Activated T-cell treated with anti-CD3 and anti-CD28 coated beads for 24 hours (primary cell): ENCODE results near the gene FIZ1.
"Not testable (repeated sequence)": the region's sequence is repeated elsewhere in the genome, so short reads cannot be mapped to it uniquely, and the experiment has no call there.

Experiments
- DNase-seq: peaks from one replicate; pipeline ENCODE4 v3.0.0-alpha.2; 2020; ENCODE audit warnings: low read depth

The FIZ1 gene

GRCh38 chr19:55594996-55595545 lies 4.2 kb downstream of the FIZ1 start:
- no peak for DNase-seq

DNA sequence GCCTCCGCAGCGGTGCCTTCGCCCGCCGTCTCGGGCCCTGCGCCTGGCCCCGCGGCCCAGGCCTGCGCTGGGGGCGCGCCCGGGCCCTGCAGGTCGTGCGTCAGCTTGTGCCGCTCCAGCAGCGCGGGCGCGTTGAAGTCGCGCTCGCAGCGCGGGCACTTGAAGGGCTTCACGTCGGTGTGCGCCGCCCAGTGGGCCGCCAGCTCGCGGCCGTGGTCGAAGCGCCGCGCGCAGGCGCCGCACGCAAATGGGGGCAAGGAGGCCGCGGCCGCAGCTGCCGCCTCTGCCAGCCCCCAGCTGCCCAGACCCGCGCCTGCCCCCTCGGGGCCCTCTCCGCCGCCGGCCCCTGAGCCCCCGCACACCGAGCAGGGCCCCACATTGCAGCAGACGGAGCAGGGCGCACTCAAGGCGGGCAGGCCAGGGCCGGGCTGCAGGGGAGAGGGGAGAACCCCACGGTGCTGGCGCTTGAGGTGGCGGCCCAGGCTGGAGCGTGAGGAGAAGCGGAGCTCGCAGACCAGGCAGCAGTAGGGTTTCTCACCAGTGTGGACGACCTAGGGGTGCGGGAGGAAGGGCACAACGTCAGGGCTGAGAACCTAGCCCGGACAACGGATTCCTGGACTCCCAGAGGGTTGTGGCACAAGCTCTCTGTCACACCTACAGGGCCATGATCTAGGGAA lies 6.1 kb downstream of the FIZ1 start:
- no peak for DNase-seq

- no peak for DNase-seq
Measured at GRCh38 chr19:55592391-55593090, 6.8 kb downstream of the FIZ1 start.

DNA sequence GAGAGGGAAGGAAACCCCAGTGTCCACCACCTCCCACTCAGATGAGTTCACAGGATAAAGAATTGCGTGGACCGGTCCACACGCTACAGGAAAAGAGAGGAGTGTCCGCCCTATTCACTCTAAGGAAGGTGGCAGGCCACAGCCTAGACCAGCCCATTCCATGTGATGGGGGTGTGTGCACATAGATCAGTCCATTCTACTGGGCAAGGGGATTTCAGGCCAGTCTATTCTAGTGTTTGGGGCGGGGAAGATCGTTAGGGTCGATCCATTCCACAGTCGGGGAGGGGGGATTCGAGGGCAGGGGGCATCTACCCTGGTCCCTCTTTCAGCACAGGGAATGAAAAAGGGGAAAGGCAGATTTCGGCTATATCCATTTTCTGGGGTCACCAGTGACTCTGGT lies 7.8 kb downstream of the FIZ1 start:
- no peak for DNase-seq

DNA sequence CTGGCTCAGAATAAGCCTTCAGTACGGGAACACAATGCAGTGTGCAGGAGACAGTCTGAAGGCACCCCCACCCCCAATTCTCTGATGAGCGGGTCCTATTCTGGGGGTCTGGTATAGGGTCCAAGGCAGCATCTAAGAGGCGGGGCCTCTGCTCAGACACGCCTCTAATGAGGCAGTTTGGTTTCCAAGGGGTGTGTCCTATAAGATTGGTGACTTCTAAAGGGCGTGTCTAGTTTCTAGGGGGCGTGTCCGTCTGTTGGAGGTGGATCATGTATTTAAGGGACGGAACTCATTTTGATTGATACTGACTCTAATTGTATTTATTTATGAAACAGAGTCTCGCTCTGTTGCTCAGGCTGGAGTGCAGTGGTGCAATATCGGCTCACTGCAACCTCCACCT lies 8.7 kb downstream of the FIZ1 start:
- no peak for DNase-seq

GRCh38 chr19:55590109-55590508 lies 9.2 kb downstream of the FIZ1 start:
- no peak for DNase-seq

- no peak for DNase-seq
Measured at GRCh38 chr19:55588738-55589137, 10.6 kb downstream of the FIZ1 start.

DNA sequence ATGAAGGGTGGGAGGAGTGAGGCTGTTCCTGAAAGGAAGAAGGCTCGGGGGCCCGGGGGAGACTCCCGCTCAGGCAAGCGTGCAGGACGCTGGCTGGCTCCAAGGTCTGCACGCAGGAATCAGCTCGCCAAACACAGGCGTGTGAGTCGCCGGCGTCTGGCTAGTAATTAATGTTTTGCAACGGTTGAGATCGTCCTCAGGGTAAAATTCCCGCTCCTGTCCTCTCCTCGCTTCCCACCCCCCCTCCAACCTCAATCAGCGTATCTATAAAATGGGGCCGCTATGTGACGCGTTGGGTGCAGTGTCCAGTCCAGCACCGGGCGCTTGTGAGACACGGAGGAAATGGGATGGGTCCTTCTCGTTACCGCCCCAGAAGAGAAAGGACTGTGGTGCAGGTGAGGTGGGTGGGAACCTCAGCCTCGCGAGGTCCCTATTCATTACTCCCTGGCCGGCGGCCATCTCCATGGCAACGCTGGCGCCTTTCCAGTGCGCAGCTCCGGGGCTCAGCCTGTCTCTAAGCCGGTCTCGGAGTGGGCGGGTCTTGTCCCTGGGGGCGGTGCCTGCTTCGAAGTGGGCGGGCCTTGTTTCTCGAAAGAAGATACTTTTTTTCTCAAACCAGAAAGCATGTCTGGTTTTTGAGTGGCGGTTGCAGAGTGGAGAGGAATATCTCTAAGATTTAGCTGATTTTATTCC lies 12.2 kb downstream of the FIZ1 start:
- peak; percentile 93 for DNase-seq

DNA sequence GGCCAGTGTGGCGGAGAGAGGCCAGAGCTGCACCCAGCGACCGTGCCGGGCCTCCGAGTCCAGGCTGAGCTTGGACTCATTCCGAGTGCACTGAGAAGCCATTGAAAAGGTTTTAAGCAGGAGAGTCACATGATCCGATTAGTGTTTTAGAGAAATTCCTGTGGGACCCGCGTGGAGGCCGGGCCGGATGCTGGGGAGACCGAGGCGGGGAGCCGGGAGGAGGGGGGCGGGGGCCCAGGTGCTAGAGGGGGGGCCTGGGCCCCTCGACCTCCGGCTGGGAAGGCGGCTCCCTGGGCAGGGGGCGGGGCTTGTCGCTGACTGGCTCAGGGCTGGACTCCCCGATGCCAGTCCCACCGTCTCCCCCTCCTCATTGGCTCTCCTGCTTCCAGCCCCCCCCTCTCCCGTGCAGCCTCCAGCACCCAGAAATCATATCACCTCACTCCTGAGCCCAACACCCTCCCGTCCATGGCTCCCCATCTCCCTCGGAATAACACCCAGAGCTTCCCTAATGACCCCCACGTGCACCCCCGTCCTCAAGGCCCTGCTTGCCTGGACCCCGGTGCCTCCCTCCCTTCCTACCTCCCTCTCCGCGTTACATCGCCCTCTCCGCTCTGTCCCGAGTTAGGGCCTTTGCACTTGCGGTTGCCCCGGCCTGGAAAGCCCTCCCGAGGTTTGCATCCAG lies 13.5 kb downstream of the FIZ1 start:
- peak; percentile 56 for DNase-seq

DNA sequence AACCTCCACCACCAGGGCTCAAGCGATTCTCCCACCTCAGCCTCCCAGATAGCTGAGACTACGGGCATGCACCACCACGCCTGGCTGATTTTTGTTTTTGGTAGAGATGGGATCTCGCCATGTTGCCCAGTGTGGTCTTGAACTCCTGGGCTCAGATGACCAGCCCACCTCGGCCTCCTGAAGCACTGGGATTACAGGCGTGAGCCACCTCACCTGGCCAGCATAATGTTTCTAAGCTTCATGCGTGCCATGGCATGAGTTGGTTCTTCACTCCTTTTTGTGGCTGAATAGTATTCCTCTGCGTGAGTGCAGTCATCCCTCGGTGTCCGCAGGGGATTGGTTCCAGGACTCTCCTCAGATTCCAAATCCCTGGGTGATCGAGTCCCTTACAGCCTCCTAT lies 14.4 kb downstream of the FIZ1 start:
- no peak for DNase-seq

GRCh38 chr19:55583897-55584296 lies 15.4 kb downstream of the FIZ1 start:
- not testable (repeated sequence) for DNase-seq

- not testable (repeated sequence) for DNase-seq
Measured at GRCh38 chr19:55582284-55582683, 17.0 kb downstream of the FIZ1 start.

DNA sequence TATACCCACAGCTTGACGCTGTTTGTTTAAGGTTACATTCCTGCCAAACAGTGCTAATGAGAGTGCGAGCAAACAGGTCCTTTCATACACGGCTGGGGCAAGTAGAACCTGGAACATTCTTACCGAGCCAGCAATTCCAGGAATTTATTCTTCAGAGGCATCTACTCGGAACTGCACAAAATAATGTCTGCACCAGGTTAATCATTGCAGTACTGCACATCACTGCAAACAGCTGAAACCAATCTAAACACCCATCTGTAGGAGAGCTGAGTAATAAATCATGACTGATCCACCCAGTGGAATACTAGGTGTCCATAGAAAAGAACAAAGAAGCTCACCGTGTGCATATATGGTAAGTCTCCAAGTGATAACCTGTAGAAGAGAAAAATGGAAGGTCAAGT lies 17.5 kb downstream of the FIZ1 start:
- no peak for DNase-seq

DNA sequence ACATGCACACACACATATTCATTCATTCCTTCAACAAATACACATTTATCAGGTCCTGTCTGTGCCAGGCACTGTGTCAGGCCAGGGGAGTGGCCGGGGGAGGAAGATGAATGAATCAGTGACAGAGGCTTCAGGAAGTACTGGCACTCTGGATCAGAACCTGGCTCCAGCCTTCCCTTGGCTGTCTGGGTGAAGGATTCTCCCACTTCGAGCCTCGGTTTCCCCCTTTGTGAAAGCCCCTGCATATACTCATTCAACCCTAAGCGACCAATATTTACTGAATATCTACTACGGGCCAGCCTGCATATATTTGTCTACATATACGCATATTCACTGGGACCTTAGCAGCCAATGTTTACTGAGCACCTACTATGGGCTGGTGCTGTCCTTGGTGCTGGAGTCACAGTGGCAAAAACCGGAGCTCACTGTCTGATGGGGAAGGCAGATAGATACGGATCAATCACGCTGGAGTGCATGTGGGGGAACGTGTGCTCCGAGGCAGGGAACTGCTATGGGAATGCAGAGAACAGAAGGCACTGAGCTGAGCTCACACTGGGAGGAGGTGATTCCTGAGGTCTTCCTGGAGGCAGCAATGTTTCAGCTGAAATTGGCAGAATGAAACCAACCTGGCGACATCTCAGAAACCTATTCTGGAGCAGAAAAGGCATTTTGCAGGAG lies 18.0 kb downstream of the FIZ1 start:
- no peak for DNase-seq

DNA sequence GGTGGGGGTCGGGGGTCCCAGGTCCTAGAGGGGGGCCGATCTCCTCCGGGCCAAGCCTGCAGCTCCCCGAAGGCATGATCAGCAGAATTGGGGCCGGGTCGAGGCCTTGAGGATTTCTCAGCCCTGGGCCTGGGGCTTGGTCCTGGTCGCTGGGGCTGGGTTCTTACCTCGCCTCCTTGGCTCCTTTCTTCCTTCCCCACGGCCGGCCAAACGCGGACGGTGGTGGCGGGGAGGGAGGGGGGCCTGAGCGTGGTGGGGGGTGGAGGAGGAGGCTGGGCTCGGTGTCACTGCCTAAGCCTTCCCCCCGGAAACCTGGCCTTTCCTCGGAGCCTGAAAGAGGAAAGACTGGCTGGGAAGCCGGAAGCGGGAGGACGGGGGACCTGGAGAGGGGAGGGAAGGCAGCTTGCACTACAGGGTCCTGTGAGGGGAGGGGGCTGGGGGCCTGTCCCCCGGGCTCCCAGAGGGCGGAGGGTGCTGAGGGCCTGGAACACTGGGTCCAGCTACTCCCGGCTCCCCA lies 18.6 kb downstream of the FIZ1 start, which contains the start of gene ZNF579:
Gene ZNF579, minus strand, starts transcription at position 221 of the 517 bp plus-strand sequence. CDS start 1,209 bp downstream, outside the sequence.
- DNase-seq, result peak; percentile 79

- no peak for DNase-seq
Measured at GRCh38 chr19:55579766-55580621, 19.3 kb downstream of the FIZ1 start.

GRCh38 chr19:55578761-55579747 lies 20.3 kb downstream of the FIZ1 start:
- DNase-seq, result no peak

- no peak for DNase-seq
Measured at GRCh38 chr19:55578031-55578760, 21.1 kb downstream of the FIZ1 start.
